HG03442 (cell line): Measurements from ENCODE around the gene IGSF6.
"Not testable (repeated sequence)": the region's sequence is repeated elsewhere in the genome, so short reads cannot be mapped to it uniquely, and the experiment has no call there.

Source experiments
- ATAC-seq: cut with Tn5 transposase; IDR thresholded peaks from one replicate; pipeline ENCODE4 v1.9.1; 2021; ENCODE audit warnings: mild to moderate bottlenecking, moderate library complexity; ENCODE audit not compliant: unreplicated experiment

The IGSF6 gene, protein sequence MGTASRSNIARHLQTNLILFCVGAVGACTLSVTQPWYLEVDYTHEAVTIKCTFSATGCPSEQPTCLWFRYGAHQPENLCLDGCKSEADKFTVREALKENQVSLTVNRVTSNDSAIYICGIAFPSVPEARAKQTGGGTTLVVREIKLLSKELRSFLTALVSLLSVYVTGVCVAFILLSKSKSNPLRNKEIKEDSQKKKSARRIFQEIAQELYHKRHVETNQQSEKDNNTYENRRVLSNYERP

GRCh38 chr16:21652453-21652852 lies at the start of gene IGSF6:
Gene IGSF6, minus strand, starts transcription at chr16:21652608. Its CDS starts 10 bp downstream, at chr16:21652598.
- no peak for ATAC-seq

DNA sequence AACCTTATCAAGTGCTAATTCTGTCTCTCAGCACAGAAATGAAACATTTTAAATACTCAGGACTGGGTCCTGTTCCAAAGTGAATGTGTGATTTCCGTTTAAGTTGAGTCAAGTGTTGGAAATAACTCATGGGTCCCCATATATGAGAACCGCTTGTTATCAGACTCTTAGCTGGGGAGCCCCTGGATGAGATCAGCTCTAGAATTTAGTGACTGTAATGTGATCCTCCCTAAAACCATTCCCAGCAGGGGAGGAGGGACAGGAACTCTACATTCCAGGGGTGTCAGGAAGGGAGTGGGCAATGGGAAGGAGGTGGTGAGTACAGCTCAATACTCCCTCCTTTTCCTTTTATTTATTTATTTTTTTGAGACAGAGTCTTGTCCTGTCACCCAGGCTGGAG lies 48.9 kb upstream of the IGSF6 start:
- ATAC-seq = no peak

DNA sequence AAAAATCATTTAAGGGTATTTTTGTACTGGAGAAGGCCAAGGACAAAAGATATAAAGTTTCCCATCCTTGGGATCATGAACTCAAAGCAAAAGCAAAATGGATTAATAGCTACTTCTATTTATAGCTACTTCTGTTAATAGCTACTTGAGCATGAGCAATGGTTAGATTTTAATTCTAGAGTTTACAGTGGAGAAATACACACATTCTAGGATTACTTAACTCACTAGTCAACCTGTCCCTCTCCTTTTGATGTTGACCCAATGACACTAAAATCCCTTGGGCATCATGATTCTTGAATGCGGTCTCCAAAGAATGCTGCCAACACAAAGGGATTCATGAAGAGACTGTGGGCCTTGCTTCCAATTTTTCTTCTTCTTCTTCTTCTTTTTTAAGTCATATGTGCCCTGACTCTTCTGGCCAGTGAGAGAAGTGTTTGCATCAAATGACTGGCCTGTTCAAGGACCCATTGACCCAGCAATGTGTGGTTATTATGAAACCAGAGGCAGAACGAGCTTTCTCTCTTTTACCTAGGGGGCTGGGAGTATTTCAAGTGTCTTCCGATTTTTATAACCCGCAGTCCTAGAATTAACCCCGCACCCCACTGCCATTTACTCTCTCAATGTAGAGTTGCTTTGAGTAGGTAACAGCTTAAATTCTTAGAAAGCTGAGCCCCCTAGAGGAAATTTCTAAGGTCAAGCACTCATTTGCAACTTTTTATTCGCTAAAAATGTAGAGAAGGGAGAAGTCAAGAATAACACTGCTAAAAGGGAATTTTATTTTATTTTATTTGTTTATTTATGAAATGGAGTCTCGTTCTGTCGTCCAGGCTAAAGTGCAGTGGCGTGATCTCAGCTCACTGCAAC lies 46.0 kb upstream of the IGSF6 start:
- no peak for ATAC-seq

- ATAC-seq = no peak
These were observed 44.6 kb upstream of the IGSF6 start for GRCh38 chr16:21697032-21697431.

DNA sequence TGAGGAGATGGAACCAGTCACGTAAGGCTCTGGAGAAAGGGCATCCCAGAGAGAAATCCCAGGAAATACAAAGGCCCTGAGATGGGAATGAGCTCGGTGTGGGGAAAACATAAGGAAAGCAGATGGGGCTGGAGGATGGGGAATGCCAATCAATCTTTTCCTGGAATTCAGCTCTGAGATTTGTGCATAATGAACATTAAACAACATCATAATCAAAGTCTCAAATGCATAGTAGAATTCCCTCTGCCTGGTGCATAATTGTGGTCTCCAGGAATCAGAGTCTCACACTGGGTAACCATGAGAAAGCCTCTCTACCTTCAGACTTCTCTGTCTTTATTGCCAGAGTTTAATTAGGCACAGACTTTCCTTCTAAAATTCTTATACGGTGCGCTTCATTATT lies 42.2 kb upstream of the IGSF6 start:
- no peak for ATAC-seq

GRCh38 chr16:21690967-21691366 lies 38.6 kb upstream of the IGSF6 start:
- not testable (repeated sequence) for ATAC-seq

- no peak for ATAC-seq
These were observed 36.7 kb upstream of the IGSF6 start for GRCh38 chr16:21689107-21689506.

DNA sequence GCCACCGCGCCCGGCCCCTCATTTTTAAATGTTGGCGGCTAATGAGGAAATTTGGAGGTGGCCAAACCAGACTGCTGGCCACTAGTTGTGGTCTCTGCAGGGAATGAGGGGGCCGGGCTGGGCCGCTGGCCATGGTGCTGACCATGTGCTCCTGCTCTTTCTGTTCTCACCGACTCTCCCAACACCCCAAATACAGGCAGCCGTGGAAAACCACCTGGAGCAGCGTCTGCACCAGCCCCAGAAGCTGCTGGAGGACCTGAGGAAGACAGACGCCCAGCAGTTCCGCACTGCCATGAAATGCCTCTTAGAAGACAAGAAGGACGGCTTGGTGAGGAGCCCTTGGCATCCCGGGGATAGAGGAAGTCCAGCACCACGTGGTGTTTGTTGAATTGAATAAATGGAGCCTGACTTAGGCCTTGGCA lies 32.6 kb upstream of the IGSF6 start:
- ATAC-seq = no peak

- no peak for ATAC-seq
These were observed 31.8 kb upstream of the IGSF6 start for GRCh38 chr16:21684199-21684598.

DNA sequence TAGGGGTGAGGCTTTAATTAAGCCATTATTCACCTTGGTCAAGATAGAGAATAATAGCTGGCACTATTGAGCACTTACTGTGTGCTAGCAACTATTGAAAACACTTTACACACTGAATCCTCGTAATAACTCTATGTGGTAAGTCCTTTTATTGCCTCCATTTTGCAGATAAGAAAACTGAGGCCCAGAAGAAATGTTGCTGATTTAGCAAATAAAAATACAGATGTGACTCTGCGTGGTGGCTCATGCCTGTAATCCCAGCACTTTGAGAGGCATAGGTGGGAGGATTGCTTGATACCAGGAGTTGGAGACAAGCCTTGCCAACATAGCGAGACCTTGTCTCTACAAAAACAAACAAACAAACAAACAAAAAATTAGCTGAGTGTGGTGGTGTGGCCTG lies 30.8 kb upstream of the IGSF6 start:
- no peak for ATAC-seq

DNA sequence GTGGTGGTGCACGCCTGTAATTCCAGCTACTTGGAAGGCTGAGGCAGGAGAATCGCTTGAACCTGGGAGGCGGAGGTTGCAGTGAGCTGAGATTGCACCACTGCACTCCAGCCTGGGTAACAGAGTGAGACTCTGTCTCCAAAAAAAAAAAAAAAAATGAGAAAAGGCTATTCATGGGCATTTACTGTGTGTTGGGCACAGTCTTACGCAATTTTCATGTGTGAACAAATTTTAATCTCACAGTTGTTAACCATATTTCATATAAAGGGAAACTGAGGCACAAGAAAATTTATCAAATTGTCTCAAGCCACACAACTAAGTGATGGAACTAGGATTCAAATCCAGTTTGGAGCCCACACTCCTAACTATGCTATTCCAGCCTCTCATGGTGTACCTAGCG lies 28.3 kb upstream of the IGSF6 start:
- not testable (repeated sequence) for ATAC-seq

DNA sequence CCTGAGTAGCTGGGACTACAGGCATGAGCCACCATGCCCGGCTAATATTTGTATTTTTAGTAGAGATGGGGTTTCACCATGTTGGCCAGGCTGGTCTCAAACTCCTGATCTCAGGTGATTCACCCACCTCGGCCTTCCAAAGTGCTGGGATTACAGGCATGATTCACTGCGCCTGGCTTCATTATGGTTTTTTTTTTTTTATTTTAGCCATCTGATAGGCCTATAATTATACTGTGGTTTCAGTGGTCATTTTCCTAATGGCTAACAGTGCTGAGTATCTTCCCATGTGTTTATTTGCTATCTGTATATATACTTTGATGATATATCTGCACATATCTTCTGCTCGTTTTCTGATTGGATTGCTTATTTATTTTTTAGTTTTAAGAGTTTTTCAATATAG lies 22.0 kb upstream of the IGSF6 start:
- ATAC-seq = not testable (repeated sequence)

DNA sequence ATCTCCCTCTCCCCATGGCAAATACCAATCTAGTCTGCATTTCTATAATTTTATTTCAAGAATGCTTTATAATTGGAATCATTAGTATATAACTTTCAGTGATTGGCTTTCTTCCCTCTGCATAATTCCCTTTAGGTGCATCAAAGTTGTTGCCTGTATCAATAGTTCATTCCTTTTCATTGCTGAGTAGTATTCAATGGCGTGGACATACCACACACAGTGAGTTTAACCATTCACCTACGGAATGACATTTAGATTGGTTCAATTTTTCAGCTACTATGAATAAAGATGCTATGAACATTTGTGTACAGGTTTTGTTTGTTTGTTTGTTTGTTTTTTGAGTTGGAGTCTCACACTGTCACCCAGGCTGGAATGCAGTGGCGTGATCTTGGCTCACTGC lies 21.1 kb upstream of the IGSF6 start:
- ATAC-seq = no peak

DNA sequence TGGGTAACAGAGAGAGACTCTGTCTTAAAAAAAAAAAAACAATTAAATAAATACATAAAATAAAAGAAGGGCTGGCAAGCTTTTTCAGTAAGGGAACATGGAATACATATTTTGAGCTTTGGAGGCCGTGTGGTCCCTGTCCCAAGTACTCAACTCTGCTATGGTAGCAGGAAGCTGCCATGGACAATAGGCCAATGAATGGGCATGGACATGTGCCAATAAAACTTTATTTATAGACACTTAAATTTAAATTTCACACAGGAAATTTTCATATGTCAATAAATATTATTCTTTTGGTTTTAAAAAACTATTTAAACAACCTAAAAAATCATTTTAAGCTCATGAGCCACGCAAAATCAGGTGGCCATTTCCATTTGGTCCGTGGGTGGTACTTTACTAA lies 15.2 kb upstream of the IGSF6 start:
- ATAC-seq = no peak

DNA sequence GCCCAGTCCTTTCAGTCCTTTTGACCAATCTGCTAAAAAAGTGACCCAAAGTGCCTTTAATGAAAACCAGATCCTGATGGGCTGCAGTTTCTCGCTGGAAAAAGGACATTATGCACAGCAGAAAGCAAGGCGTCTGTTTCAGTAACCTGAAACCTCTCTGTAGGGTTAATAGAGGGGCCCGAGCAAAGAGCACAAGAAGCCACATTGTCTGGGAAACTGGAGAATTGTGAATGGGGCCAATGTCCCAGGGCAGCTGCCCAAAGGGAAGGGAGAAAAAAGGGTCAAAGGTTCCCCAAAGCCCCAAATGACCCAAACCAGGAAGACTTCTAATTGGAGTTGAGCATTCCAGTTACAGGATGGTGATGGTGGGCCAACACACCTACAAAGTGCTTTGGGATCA lies 14.4 kb upstream of the IGSF6 start:
- no peak for ATAC-seq

DNA sequence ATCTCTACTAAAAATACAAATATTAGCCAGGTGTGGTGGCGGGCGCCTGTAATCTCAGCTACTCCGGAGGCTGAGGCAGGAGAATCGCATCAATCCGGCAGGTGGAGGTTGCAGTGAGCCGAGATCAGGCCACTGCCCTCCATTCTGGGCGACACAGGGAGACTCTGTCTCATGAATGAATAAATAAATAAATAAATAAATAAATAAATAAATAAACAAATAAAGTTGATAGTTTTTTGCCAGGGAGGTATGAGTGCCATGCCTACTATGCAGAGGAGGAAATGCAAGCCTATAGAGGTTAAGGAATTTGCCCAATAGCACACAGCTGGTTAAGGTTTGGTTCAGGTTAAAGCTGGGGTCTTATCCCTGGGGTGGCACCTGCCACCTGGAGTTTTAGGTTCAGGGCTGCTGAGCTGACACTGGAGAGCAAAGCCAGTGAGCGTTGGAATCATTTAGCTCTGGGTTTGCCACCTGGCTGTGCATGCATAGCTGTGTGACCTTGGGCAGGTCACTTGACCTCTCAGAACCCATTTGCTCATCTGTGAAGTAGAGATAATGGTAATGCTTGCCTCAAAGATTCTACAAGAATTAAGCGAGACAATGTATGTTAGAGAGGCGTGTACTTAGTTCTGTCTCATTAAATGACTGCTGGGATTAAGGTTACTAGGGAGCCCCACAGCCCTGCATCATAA lies 12.5 kb upstream of the IGSF6 start:
- no peak for ATAC-seq

DNA sequence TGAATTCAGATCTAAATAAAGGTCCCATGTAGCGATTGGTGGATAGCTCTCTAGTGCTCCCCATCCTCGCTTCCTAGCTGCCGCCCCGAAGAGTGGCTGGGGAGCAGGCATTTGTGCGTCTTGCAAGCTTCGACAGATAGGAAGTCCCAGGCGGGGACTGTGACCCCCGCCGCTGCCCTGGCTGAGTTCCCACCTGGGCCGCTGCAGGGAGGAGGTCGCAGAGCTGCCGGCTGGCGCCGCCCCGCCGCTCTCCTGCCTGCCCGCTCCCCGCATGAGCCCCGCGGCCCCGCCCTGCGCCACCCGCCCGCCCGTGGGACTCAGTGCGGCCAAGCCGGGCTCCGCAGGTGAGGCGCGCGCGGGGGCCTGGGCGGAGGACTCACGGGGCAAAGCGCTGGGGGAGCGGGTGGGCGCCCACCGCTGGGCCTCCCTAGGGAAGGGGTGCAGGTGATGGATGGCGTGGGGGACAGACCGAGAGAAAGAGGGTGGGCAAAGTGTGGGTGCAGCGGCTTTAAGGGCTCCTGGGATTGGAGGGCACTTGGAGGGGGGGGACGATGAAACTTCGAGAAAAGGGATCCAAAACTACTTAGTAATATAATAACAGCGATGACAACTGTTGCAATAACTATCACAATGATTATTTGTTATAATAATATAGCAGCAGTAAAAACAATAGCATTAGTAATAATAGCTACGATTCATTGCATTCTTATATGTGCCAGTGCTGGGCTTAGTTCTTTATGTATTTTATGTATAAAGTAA lies 11.7 kb upstream of the IGSF6 start, which contains the start of gene OTOA:
OTOA (plus strand) TSS at position 80 of the 759 bp plus-strand sequence. CDS start 14,547 bp downstream, outside the sequence.
- ATAC-seq = no peak

DNA sequence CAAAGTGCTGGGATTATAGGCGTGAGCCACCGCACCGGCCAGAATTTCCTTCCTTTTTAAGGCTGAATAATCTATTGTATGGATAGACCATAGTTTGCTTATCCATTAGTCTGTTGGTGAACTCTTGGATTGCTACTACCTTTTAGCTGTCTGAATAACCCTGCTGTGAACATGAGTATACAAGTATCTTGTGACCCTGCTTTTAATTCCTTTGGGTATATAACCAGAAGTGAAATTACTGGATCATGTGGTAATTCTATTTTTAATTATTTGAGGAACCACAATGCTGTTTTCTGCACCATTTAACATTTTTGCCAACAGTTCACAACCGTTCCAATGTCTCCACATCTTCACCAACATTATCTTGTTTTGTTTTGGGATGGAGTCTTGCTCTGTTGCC lies 6.7 kb upstream of the IGSF6 start:
- ATAC-seq = no peak

DNA sequence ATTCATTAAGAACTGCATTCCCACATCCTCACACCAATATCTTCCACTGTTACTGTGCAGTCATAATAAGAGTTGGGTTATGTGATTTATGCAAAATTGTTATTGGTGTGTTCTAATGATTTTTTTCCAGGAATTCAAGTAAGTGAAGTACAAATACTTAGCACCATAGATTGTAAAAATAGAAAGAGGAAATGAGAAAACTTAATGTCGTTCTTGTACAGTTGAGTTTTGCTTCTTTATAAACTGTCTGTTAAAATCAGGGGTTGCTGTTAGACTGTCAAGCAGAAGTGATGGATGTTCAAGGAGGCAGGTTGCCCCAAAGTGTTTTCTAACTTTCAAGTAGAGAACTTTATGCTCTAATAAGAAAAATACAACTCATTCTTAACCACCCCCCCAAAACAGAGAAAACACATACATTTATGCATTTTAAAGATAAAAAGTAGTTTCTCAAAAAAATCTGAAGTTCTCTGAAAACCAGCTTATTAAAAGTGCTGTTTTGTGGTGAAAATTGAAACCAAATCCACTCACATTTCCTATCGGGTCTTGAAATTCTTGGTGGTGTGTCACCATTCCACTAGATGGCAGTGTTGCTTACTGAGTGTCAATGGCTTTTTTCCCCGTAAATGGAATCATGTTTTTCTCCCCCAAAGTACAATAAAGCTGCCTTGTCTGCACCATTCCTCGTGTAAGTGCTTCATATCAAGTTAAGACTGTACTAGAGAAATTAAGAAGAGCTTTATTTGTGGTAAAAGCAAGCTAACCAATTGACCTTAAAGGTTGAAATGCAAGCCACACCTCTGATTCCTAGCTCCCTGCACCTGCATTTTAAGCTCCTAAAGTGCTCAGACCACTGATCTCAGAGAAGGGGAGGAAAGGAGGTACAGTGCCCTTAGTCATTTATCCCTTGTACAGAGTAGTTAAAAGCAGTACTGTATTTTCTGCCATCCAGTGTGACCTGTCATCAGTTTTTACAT lies 4.7 kb upstream of the IGSF6 start:
- no peak for ATAC-seq

- no peak for ATAC-seq
These were observed 2.5 kb upstream of the IGSF6 start for GRCh38 chr16:21654881-21655280.
